Body of pancreas (tissue), 4 donors: Measurements from ENCODE around the gene RIBC1. TPM values are rescaled to one million over a fixed set of nuclear protein-coding genes. Genes with fewer than 3 reads are reported as not detected.

ENCODE experiments used
- ATAC-seq: fragments of 150-250 bp; one replicate; pipeline ENCODE4 v1.9.1; 2016
- DNase-seq, 4 donors: peaks; one replicate each; pipeline ENCODE4 v3.0.0-alpha.2; 2019
- H3K27ac ChIP-seq, 4 donors: fragments of 200-600 bp; sonication (generic); 1 replicate in 3 of 4; 2 replicates in 1 of 4; pipeline versions ENCODE4 v1.5.1 to v1.6.1; 2016 to 2019; ENCODE audit warnings: mild to moderate bottlenecking in 1 of 4, mixed read lengths in 1 of 4, moderate library complexity in 1 of 4
- H3K27me3 ChIP-seq, 2 donors: fragments of 200-600 bp; sonication (generic); one replicate each; pipeline ENCODE4 v1.6.0; 2016; ENCODE audit warnings: mild to moderate bottlenecking in 1 of 2
- H3K36me3 ChIP-seq, 2 donors: fragments of 200-600 bp; sonication (generic); replicated peaks in 1 of 2; 2 replicates each; pipeline ENCODE4 v1.5.1; 2016; ENCODE audit warnings: low read depth in 2 of 2; ENCODE audit not compliant: insufficient read depth in 1 of 2
- H3K4me1 ChIP-seq: fragments of 200-600 bp; sonication (generic); one replicate; pipeline ENCODE4 v1.6.0; 2016
- H3K4me3 ChIP-seq, 2 donors: fragments of 200-600 bp; sonication (generic); 1 replicate in 1 of 2; 2 replicates in 1 of 2; pipeline ENCODE4 v1.5.1; 2016 to 2019
- H3K9me3 ChIP-seq, 3 donors: fragments of 200-600 bp; sonication (generic); 1 replicate in 2 of 3; 2 replicates in 1 of 3; pipeline ENCODE4 v1.5.1; 2016
- CTCF ChIP-seq, 7 experiments: fragments of 450-650 bp in 4 of 7; fragments of 200-600 bp in 3 of 7; sonication (generic) in 3 of 7; IDR thresholded peaks; one replicate each; pipeline ENCODE4 v1.5.1; 2016 to 2019; ENCODE audit warnings: antibody characterized with exemption in 7 of 7
- POLR2A ChIP-seq, 3 donors: fragments of 450-650 bp; IDR thresholded peaks; one replicate each; pipeline ENCODE4 v1.6.1; 2016; ENCODE audit warnings: antibody characterized with exemption in 3 of 3, mild to moderate bottlenecking in 2 of 3
- WGBS, 2 donors: methylation state at CpG; one replicate each; pipeline ENCODE4 v1.1.5; 2017; 5-methylcytosine and 5-hydroxymethylcytosine counted together
- intact Hi-C: fragments of 100-400 bp; cut with DNase I; formaldehyde crosslinking; loops from one replicate; pipeline ENCODE4 v1.15.1; 2023
- total RNA-seq, 2 donors: library from RNA; depleted of rRNA; stranded (reverse); fragments of >200 nt; gene quantifications; one replicate each; pipeline ENCODE4 v1.1.0, GENCODE V29; 2016

The RIBC1 gene
- total RNA-seq, 2 donors from 2014 or later, result 0.52 to 0.99 TPM

DNA sequence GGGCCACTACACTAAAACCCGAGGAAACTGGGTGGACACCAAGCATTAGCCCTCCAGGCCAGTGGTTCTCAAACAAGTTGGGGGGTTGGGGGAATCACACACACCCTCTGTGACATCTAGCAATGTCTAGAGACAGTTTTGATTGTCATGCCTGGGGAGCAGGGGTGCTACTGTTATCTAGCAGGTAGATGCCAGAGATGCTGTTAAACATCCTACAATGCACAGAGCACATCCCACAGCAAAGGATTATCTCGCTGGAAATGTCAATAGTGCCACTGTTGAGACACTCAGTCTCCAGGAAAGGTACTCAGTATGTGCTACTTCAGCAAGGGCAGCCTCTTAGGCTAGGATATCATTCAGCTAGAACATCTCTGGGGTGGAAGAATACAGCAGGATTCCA is 1.5 kb upstream of the RIBC1 start:
- no peaks in the 10 kb centered on the region for H3K36me3 ChIP-seq
- peaks cover 12% of the 10 kb centered on the region for H3K4me1 ChIP-seq
- no peak overlapping the region for H3K4me3 ChIP-seq
- no peaks in the 10 kb centered on the region for H3K27me3 ChIP-seq
- WGBS, 2 donors, result 0 to 17% methylated on average over 1 to 2 of the region's 2 CpGs
- no peak for ATAC-seq
- no peaks in the 10 kb centered on the region for H3K9me3 ChIP-seq
- H3K27ac ChIP-seq, result no peak overlapping the region
- intact Hi-C loops, result no loop called here
- no peak for DNase-seq
- TF ChIP-seq POLR2A (IDR thresholded peaks at IDR 0.05), result no peak
- TF ChIP-seq CTCF (IDR thresholded peaks at IDR 0.05), result no peak

DNA sequence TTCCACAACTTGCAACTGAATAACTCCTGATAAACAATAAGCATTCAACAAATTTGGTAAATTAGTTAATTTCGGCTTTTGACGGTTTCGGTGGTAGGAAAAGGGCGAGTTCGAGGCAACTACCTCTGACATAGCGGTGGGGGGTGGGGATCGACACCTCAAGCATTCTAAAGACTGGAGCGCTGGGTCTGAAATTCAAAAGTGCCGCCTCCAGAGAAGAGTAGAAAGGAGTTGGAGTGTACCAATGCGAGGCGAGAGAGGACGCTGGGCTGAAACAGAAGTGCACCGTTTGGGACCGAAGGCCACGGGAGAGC is 944 bp upstream of the RIBC1 start:
- no peaks in the 10 kb centered on the region for H3K9me3 ChIP-seq
- no peaks in the 10 kb centered on the region for H3K36me3 ChIP-seq
- intact Hi-C loops, result no loop called here
- DNase-seq (no peak), ATAC-seq (peak; percentile 10)
- WGBS, 2 donors, result 1% methylated on average over 12 to 13 of the region's 15 CpGs
- peaks cover 12% of the 10 kb centered on the region for H3K4me1 ChIP-seq
- TF ChIP-seq POLR2A (IDR thresholded peaks at IDR 0.05) (no peak), CTCF (IDR thresholded peaks at IDR 0.05) (no peak)
- H3K27ac ChIP-seq, result peak overlapping the region; percentile 83 to 93 (median 86)
- H3K4me3 ChIP-seq, result peak overlapping the region; percentile 34 to 73
- H3K27me3 ChIP-seq, result no peaks in the 10 kb centered on the region

DNA sequence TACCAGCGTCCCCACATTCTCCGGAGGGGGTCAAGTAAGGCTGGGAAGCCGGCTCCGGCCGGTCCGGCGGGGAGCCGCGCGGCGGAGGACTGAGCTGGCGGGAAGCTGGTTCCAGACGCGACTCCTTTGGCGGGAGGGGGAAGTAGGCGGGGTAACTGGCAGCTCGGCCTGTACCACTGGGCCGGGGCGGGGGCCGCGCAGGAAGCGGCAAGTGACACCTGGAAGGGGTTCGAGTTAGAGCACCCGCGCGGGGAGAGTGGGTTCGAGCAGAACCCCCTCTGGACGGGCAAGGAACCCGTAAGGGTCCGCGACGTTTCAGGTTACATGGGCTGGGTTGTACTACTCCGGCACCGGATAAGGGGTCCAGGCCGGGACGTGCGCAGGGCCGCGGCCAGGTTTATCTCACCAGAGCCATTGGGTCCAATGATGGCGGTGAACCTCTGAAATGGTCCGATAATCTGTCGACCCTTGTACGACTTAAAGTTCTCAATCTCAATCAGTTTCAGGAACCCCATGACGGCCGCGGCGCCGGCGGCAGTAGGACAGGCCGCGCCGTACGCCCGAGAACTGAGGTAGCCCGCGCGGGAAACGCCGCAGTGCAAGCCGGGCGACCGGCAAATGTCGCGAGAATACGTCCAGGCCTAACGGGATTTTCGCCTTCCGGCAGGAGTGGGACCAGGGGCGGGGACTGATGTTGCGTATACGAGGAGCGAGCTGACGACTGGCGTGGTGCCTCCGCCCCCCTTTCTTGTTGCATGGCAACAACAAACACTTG is 400 bp upstream of the RIBC1 start, which contains the start of gene SMC1A:
Gene SMC1A, minus strand, starts transcription at position 569 of the 775 bp plus-strand sequence. Its CDS starts 54 bp downstream, at position 515.
- Histone ChIP-seq H3K27me3 (no peaks in the 10 kb centered on the region), H3K36me3 (no peaks in the 10 kb centered on the region), H3K9me3 (no peaks in the 10 kb centered on the region), H3K27ac (peak within 1 kb of the TSS; percentile 83 to 93 (median 86)), H3K4me3 (peak within 1 kb of the TSS; percentile 34 to 73), H3K4me1 (peaks cover 12% of the 10 kb centered on the region)
- intact Hi-C loops, result no loop called here
- DNase-seq (peak; percentile 96 to 99 (median 98)), ATAC-seq (peak; percentile 96)
- TF ChIP-seq POLR2A (IDR thresholded peaks at IDR 0.05), result peak; percentile 47 to 86 (median 75)
- TF ChIP-seq CTCF (IDR thresholded peaks at IDR 0.05), result peak in 1 of 7 experiments; percentile 5
- WGBS, 2 donors, result 0% methylated on average over 51 of the region's 75 CpGs; no CpG with 5 or more reads in 1 of the 2 donors

DNA sequence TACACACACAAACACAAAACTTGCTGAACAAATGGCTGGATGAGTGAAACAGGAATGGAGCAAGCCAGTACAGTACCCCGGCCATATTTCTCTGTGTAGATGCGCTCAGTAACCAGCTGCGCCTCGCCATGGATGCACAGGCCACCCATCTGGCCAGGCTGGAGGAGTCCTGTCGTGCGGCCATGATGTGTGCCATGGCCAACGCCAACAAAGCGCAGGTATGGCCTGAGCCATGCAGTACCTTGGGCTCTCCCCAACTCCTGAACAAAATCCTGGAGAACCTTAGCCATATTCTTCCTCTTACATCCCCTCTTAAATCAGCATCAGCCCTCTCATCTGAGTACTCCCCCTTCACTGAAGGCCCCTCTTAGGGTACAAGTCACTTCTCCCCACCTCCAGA is 7.1 kb downstream of the RIBC1 start:
- Histone ChIP-seq H3K27me3 (no peaks in the 10 kb centered on the region), H3K9me3 (no peaks in the 10 kb centered on the region), H3K36me3 (no peaks in the 10 kb centered on the region), H3K27ac (no peak overlapping the region), H3K4me1 (peaks cover 9% of the 10 kb centered on the region), H3K4me3 (no peak overlapping the region)
- DNase-seq (no peak), ATAC-seq (no peak)
- intact Hi-C loops, result loop anchor here (10.0 kb wide), 1 partner anchor 115 kb away; no protein-coding TSS in a partner anchor
- 91 to 100% methylated on average over 2 to 8 of the region's 8 CpGs for WGBS, 2 donors
- TF ChIP-seq CTCF (IDR thresholded peaks at IDR 0.05) (no peak), POLR2A (IDR thresholded peaks at IDR 0.05) (no peak)
